CD14-positive monocyte (primary cell): ENCODE measurements around the gene TIPARP. TPM values are rescaled to one million over a fixed set of nuclear protein-coding genes. Genes with fewer than 3 reads are reported as not detected.

ENCODE experiments used
- DNase-seq, 3 donors: peaks; one replicate each; pipeline ENCODE4 v3.0.0-alpha.2; 2011 to 2022
- H2AFZ ChIP-seq: 2 replicates; pipeline ENCODE4 v1.6.0; 2012; ENCODE audit warnings: mild to moderate bottlenecking, low read depth, low read length, inconsistent platforms; ENCODE audit not compliant: insufficient read depth, poor library complexity, severe bottlenecking
- H3K27ac ChIP-seq, 2 donors: 1 replicate in 1 of 2; 2 replicates in 1 of 2; pipeline ENCODE4 v1.5.1; 2012 to 2013; ENCODE audit warnings: low read length in 2 of 2, control low read depth in 1 of 2, inconsistent platforms in 1 of 2, low read depth in 1 of 2, mild to moderate bottlenecking in 1 of 2
- H3K27me3 ChIP-seq, 2 donors: one replicate each; pipeline versions ENCODE4 v1.6.0 to v1.6.1; 2011 to 2013; ENCODE audit warnings: low read length in 2 of 2; ENCODE audit not compliant: control insufficient read depth in 2 of 2, insufficient read depth in 2 of 2
- H3K36me3 ChIP-seq, 2 donors: replicated peaks in 1 of 2; 1 replicate in 1 of 2; 2 replicates in 1 of 2; pipeline versions ENCODE4 v1.5.1 to v1.6.1; 2012 to 2013; ENCODE audit warnings: low read length in 2 of 2, control low read depth in 1 of 2, inconsistent platforms in 1 of 2, mild to moderate bottlenecking in 1 of 2; ENCODE audit not compliant: insufficient read depth in 2 of 2, control insufficient read depth in 1 of 2
- H3K4me1 ChIP-seq, 2 donors: 1 replicate in 1 of 2; 2 replicates in 1 of 2; pipeline versions ENCODE4 v1.5.1 to v1.6.1; 2012 to 2013; ENCODE audit warnings: low read length in 2 of 2, control low read depth in 1 of 2, inconsistent platforms in 1 of 2, mild to moderate bottlenecking in 1 of 2, moderate library complexity in 1 of 2; ENCODE audit not compliant: insufficient read depth in 2 of 2, control insufficient read depth in 1 of 2
- H3K4me2 ChIP-seq: replicated peaks from 2 replicates; pipeline ENCODE3; 2012; ENCODE audit warnings: low read length, moderate library complexity, mild to moderate bottlenecking; ENCODE audit not compliant: poor library complexity, severe bottlenecking; ENCODE audit errors: extremely low read depth
- H3K4me3 ChIP-seq, 3 experiments: fragments of 200-600 bp in 1 of 3; sonication (generic) in 1 of 3; replicated peaks in 1 of 3; 1 replicate in 2 of 3; 2 replicates in 1 of 3; pipeline ENCODE4 v1.5.1; 2011 to 2013; ENCODE audit warnings: low read length in 3 of 3, mild to moderate bottlenecking in 3 of 3, control low read depth in 2 of 3, low read depth in 2 of 3, inconsistent platforms in 1 of 3, moderate library complexity in 1 of 3
- H3K79me2 ChIP-seq: 2 replicates; pipeline ENCODE4 v1.6.0; 2012; ENCODE audit warnings: mild to moderate bottlenecking, control low read depth, inconsistent platforms, low read length, moderate library complexity; ENCODE audit not compliant: insufficient read depth
- H3K9ac ChIP-seq: 2 replicates; pipeline ENCODE4 v1.6.0; 2017; ENCODE audit warnings: low read length, mild to moderate bottlenecking; ENCODE audit not compliant: insufficient read depth, poor library complexity, severe bottlenecking
- H3K9me3 ChIP-seq, 2 donors: replicated peaks in 1 of 2; 1 replicate in 1 of 2; 2 replicates in 1 of 2; pipeline versions ENCODE4 v1.5.1 to v1.6.1; 2012 to 2013; ENCODE audit warnings: low read length in 2 of 2, control low read depth in 1 of 2; ENCODE audit not compliant: control insufficient read depth in 1 of 2, insufficient read depth in 1 of 2
- H4K20me1 ChIP-seq: 2 replicates; pipeline ENCODE4 v1.6.0; 2012; ENCODE audit warnings: mild to moderate bottlenecking, low read length, control low read depth, moderate library complexity; ENCODE audit not compliant: insufficient read depth
- H3K27ac Mint-ChIP-seq, 7 donors: one replicate each; pipeline ENCODE4 v1.8.0; 2020; ENCODE audit warnings: mild to moderate bottlenecking in 7 of 7, mixed read lengths in 7 of 7, moderate library complexity in 6 of 7, inconsistent platforms in 2 of 7
- H3K27me3 Mint-ChIP-seq, 3 donors: one replicate each; pipeline ENCODE4 v1.8.0; 2021 to 2022; ENCODE audit warnings: low read depth in 3 of 3, mild to moderate bottlenecking in 3 of 3, mixed read lengths in 3 of 3, moderate library complexity in 3 of 3, inconsistent platforms in 1 of 3
- H3K36me3 Mint-ChIP-seq, 2 donors: one replicate each; pipeline ENCODE4 v1.8.0; 2020; ENCODE audit warnings: mixed read lengths in 2 of 2, inconsistent platforms in 1 of 2, mild to moderate bottlenecking in 1 of 2
- H3K4me1 Mint-ChIP-seq: one replicate; pipeline ENCODE4 v1.8.0; 2020; ENCODE audit warnings: mild to moderate bottlenecking, mixed read lengths
- H3K4me3 Mint-ChIP-seq, 2 donors: one replicate each; pipeline ENCODE4 v1.8.0; 2020; ENCODE audit warnings: mild to moderate bottlenecking in 2 of 2, mixed read lengths in 2 of 2, moderate library complexity in 1 of 2
- H3K9me3 Mint-ChIP-seq, 7 donors: one replicate each; pipeline ENCODE4 v1.8.0; 2020 to 2022; ENCODE audit warnings: mixed read lengths in 7 of 7, mild to moderate bottlenecking in 6 of 7, moderate library complexity in 6 of 7, inconsistent platforms in 2 of 7
- CTCF ChIP-seq: fragments of 200-600 bp; IDR thresholded peaks from one replicate; pipeline ENCODE4 v1.8.0; 2022; ENCODE audit warnings: antibody characterized with exemption, mild to moderate bottlenecking
- WGBS: methylation state at CpG from one replicate; pipeline ENCODE4 v1.1.5; 2013; ENCODE audit warnings: missing lambda C conversion rate; ENCODE audit not compliant: insufficient coverage; 5-methylcytosine and 5-hydroxymethylcytosine counted together
- intact Hi-C, 2 donors: fragments of 100-400 bp; cut with micrococcal nuclease; formaldehyde crosslinking; loops; one replicate each; pipeline versions ENCODE4 v1.15.0 to v1.15.1; 2023
- polyA plus RNA-seq, 3 donors: library from polyadenylated mRNA; depleted of rRNA in 1 of 3; unstranded in 2 of 3; stranded (reverse) in 1 of 3; fragments of 300-500 nt in 2 of 3; fragments of >200 nt in 1 of 3; fragmentation: Illumina TruSeq in 2 of 3; gene quantifications; 1 replicate in 2 of 3; 2 replicates in 1 of 3; pipeline ENCODE4 v1.2.3, GENCODE V29; 2012 to 2021

The TIPARP gene
- polyA plus RNA-seq, 3 donors: 12.7 to 42.5 (median 16.7) TPM

GRCh38 chr3:156720826-156721225 is 46.4 kb downstream of the TIPARP start:
- no peaks in the 10 kb centered on the region for H4K20me1 ChIP-seq
- WGBS: no CpG with 5 or more reads among the region's 2 CpGs
- H3K4me3 ChIP-seq: no peak overlapping the region
- H3K36me3 Mint-ChIP-seq: no peaks in the 10 kb centered on the region
- no peaks in the 10 kb centered on the region for H3K9me3 Mint-ChIP-seq
- no peaks in the 10 kb centered on the region for H3K27me3 ChIP-seq
- H3K27ac Mint-ChIP-seq: no peak overlapping the region
- intact Hi-C loops: no loop called here
- no peak overlapping the region for H3K4me3 Mint-ChIP-seq
- no peak for TF ChIP-seq CTCF
- H3K36me3 ChIP-seq: no peaks in the 10 kb centered on the region
- no peak overlapping the region for H3K4me2 ChIP-seq
- no peak for DNase-seq
- no peaks in the 10 kb centered on the region for H3K9me3 ChIP-seq
- H3K4me1 ChIP-seq: no peaks in the 10 kb centered on the region
- H3K4me1 Mint-ChIP-seq: peaks cover 4% of the 10 kb centered on the region
- H3K27ac ChIP-seq: no peak overlapping the region
- no peaks in the 10 kb centered on the region for H3K27me3 Mint-ChIP-seq
- no peak overlapping the region for H2AFZ ChIP-seq
- no peaks in the 10 kb centered on the region for H3K79me2 ChIP-seq
- H3K9ac ChIP-seq: no peak overlapping the region

- peak in 2 of 3 donors; percentile 45 to 48 for DNase-seq
- no peaks in the 10 kb centered on the region for H3K27me3 ChIP-seq
- no peak overlapping the region for H3K4me2 ChIP-seq
- no peak overlapping the region for H3K9ac ChIP-seq
- no CpG with 5 or more reads among the region's 2 CpGs for WGBS
- no peaks in the 10 kb centered on the region for H3K9me3 ChIP-seq
- H3K36me3 ChIP-seq: no peaks in the 10 kb centered on the region
- Mint-ChIP-seq H3K27me3 (no peaks in the 10 kb centered on the region), H3K4me3 (no peak overlapping the region), H3K36me3 (no peaks in the 10 kb centered on the region), H3K4me1 (peaks cover 4% of the 10 kb centered on the region), H3K9me3 (no peaks in the 10 kb centered on the region), H3K27ac (no peak overlapping the region)
- H3K4me1 ChIP-seq: no peaks in the 10 kb centered on the region
- intact Hi-C loops: no loop called here
- H2AFZ ChIP-seq: no peak overlapping the region
- H4K20me1 ChIP-seq: no peaks in the 10 kb centered on the region
- no peaks in the 10 kb centered on the region for H3K79me2 ChIP-seq
- no peak overlapping the region for H3K27ac ChIP-seq
- no peak for TF ChIP-seq CTCF
- H3K4me3 ChIP-seq: no peak overlapping the region
Measured at GRCh38 chr3:156721687-156722618, 47.6 kb downstream of the TIPARP start.
